ENCODE measurements around the gene YWHAB.

YWHAB gene

GRCh38 chr20:44888226-44889103 is 3.0 kb downstream of the YWHAB start:
- TF ChIP-seq ZNF274 (IDR thresholded peaks at IDR 0.05; ENCODE audit: low read depth, low read length) = no peak
- no peak overlapping the region; the same call in 1 of the 2 replicates for H3K4me3 ChIP-seq (ENCODE audit: low read length)

GRCh38 chr20:44891826-44892225 is 6.3 kb downstream of the YWHAB start:
- H3K4me3 ChIP-seq (ENCODE audit: low read length) = no peak overlapping the region
- TF ChIP-seq ZNF274 (IDR thresholded peaks at IDR 0.05; ENCODE audit: low read depth, low read length) = no peak

- no peak overlapping the region for H3K4me3 ChIP-seq (ENCODE audit: low read length)
- no peak for TF ChIP-seq ZNF274 (IDR thresholded peaks at IDR 0.05; ENCODE audit: low read depth, low read length)
These were observed 9.5 kb downstream of the YWHAB start for GRCh38 chr20:44894959-44895358.

GRCh38 chr20:44896583-44896982 is 11.1 kb downstream of the YWHAB start:
- TF ChIP-seq ZNF274 (IDR thresholded peaks at IDR 0.05; ENCODE audit: low read depth, low read length) = no peak
- H3K4me3 ChIP-seq (ENCODE audit: low read length) = no peak overlapping the region

GRCh38 chr20:44897133-44897532 is 11.6 kb downstream of the YWHAB start:
- H3K4me3 ChIP-seq (ENCODE audit: low read length) = no peak overlapping the region
- TF ChIP-seq ZNF274 (IDR thresholded peaks at IDR 0.05; ENCODE audit: low read depth, low read length) = no peak

GRCh38 chr20:44900231-44900854 is 14.8 kb downstream of the YWHAB start:
- no peak for TF ChIP-seq ZNF274 (IDR thresholded peaks at IDR 0.05; ENCODE audit: low read depth, low read length)
- H3K4me3 ChIP-seq (ENCODE audit: low read length) = no peak overlapping the region

GRCh38 chr20:44901974-44902373 is 16.5 kb downstream of the YWHAB start:
- no peak for TF ChIP-seq ZNF274 (IDR thresholded peaks at IDR 0.05; ENCODE audit: low read depth, low read length)
- no peak overlapping the region for H3K4me3 ChIP-seq (ENCODE audit: low read length)

GRCh38 chr20:44904377-44904776 is 18.9 kb downstream of the YWHAB start:
- TF ChIP-seq ZNF274 (IDR thresholded peaks at IDR 0.05; ENCODE audit: low read depth, low read length) = no peak
- H3K4me3 ChIP-seq (ENCODE audit: low read length) = no peak overlapping the region

GRCh38 chr20:44908987-44909871 is 23.7 kb downstream of the YWHAB start:
- peak overlapping the region; percentile 79; the same call in 1 of the 2 replicates for H3K4me3 ChIP-seq (ENCODE audit: low read length)
- no peak for TF ChIP-seq ZNF274 (IDR thresholded peaks at IDR 0.05; ENCODE audit: low read depth, low read length)

GRCh38 chr20:44909872-44910689 is 24.6 kb downstream of the YWHAB start, which contains the start of gene PABPC1L:
Gene PABPC1L, plus strand, starts transcription at chr20:44910060. Its CDS starts 84 bp downstream, at chr20:44910144.
- TF ChIP-seq ZNF274 (IDR thresholded peaks at IDR 0.05; ENCODE audit: low read depth, low read length) = no peak
- peak within 1 kb of the TSS; percentile 79 for H3K4me3 ChIP-seq (ENCODE audit: low read length)

- peak overlapping the region; percentile 79 for H3K4me3 ChIP-seq (ENCODE audit: low read length)
- no peak for TF ChIP-seq ZNF274 (IDR thresholded peaks at IDR 0.05; ENCODE audit: low read depth, low read length)
These were observed 25.3 kb downstream of the YWHAB start for GRCh38 chr20:44910690-44911262.

GRCh38 chr20:44911264-44911921 is 25.9 kb downstream of the YWHAB start:
- TF ChIP-seq ZNF274 (IDR thresholded peaks at IDR 0.05; ENCODE audit: low read depth, low read length) = no peak
- H3K4me3 ChIP-seq (ENCODE audit: low read length) = no peak overlapping the region

All from GM08714 (cell line).